PC-3 (cell line): Measurements from ENCODE around the gene CCDC187. TPM values are rescaled to one million over a fixed set of nuclear protein-coding genes. Genes with fewer than 3 reads are reported as not detected.

Experiments used
- ATAC-seq: fragments of 200-7000 bp; cut with Tn5 transposase; 2 replicates; pipeline ENCODE4 v1.9.1; 2020; ENCODE audit warnings: mild to moderate bottlenecking, moderate library complexity
- BruUV-seq: library from RNA; stranded (reverse); fragments of 400-500 nt; replicated peaks from 2 replicates; lab custom pipeline; 2021; lab: Mats Ljungman, UMichigan
- CTCF ChIA-PET: fragments of 300-600 bp; sonication (Branson Sonifier 250); formaldehyde crosslinking; loops from one replicate; lab custom pipeline; 2022; ENCODE audit warnings: antibody characterized with exemption; lab: Charles Lee
- POLR2A ChIA-PET: fragments of 300-600 bp; sonication (Branson Sonifier 250); formaldehyde crosslinking; loops from one replicate; lab custom pipeline; 2022; ENCODE audit warnings: antibody characterized with exemption; ENCODE audit not compliant: unreplicated experiment; lab: Charles Lee
- DNase-seq: peaks from one replicate; pipeline ENCODE4 v3.0.0-alpha.2; 2015
- H2AFZ ChIP-seq: fragments of 300-600 bp; sonication (generic); 2 replicates; pipeline ENCODE4 v1.6.0; 2016; ENCODE audit warnings: antibody characterized with exemption, low read length
- H3F3A ChIP-seq: fragments of 300-600 bp; sonication (generic); one replicate; pipeline ENCODE4 v1.6.0; 2017; ENCODE audit warnings: antibody characterized with exemption, low read length, control low read depth, mild to moderate bottlenecking; ENCODE audit not compliant: unreplicated experiment
- H3K27ac ChIP-seq: fragments of 300-600 bp; sonication (generic); 2 replicates; pipeline ENCODE4 v1.5.1; 2016; ENCODE audit warnings: mild to moderate bottlenecking, low read length
- H3K27me3 ChIP-seq: fragments of 300-600 bp; sonication (generic); 2 replicates; pipeline ENCODE4 v1.6.1; 2016; ENCODE audit warnings: low read length, mixed read lengths
- H3K36me3 ChIP-seq: fragments of 300-600 bp; sonication (generic); 2 replicates; pipeline ENCODE4 v1.6.1; 2016; ENCODE audit warnings: low read depth, mixed run types, low read length, mixed read lengths
- H3K4me1 ChIP-seq: fragments of 300-600 bp; sonication (generic); 2 replicates; pipeline ENCODE4 v1.5.1; 2016; ENCODE audit warnings: low read length; ENCODE audit not compliant: insufficient read depth
- H3K4me2 ChIP-seq: fragments of 300-600 bp; sonication (generic); 2 replicates; pipeline ENCODE4 v1.6.0; 2016; ENCODE audit warnings: low read length
- H3K4me3 ChIP-seq: fragments of 300-600 bp; sonication (generic); 2 replicates; pipeline ENCODE4 v1.5.1; 2016; ENCODE audit warnings: mild to moderate bottlenecking, low read length, mixed read lengths
- H3K79me2 ChIP-seq: fragments of 300-600 bp; sonication (generic); 2 replicates; pipeline ENCODE4 v1.6.1; 2017; ENCODE audit warnings: low read length, mixed read lengths
- H3K9ac ChIP-seq: fragments of 300-600 bp; sonication (generic); 2 replicates; pipeline ENCODE4 v1.6.0; 2016; ENCODE audit warnings: mild to moderate bottlenecking, low read length
- H3K9me2 ChIP-seq: fragments of 300-600 bp; sonication (generic); replicated peaks from 2 replicates; pipeline ENCODE4 v1.6.1; 2016; ENCODE audit warnings: mixed run types, low read length, mixed read lengths
- H3K9me3 ChIP-seq: fragments of 300-600 bp; sonication (generic); 2 replicates; pipeline ENCODE4 v1.6.1; 2016; ENCODE audit warnings: low read length, mixed read lengths
- H4K20me1 ChIP-seq: fragments of 300-600 bp; sonication (generic); 2 replicates; pipeline ENCODE4 v1.6.1; 2016; ENCODE audit warnings: low read length, mixed read lengths
- EZH2 ChIP-seq: fragments of 300-600 bp; sonication (generic); IDR thresholded peaks from one replicate; pipeline ENCODE4 v1.6.1; 2017; ENCODE audit warnings: antibody characterized with exemption, mild to moderate bottlenecking, low read length; ENCODE audit not compliant: unreplicated experiment
- EZH2phosphoT487 ChIP-seq: fragments of 300-600 bp; sonication (generic); IDR thresholded peaks from 2 replicates; pipeline ENCODE4 v1.6.1; 2018; ENCODE audit warnings: mild to moderate bottlenecking, antibody characterized with exemption, low read length, borderline replicate concordance
- intact Hi-C: fragments of 100-400 bp; cut with micrococcal nuclease; formaldehyde crosslinking; loops from 2 replicates; pipeline ENCODE4 v1.9.0; 2023
- total RNA-seq: library from RNA; depleted of rRNA; stranded (reverse); fragments of >200 nt; gene quantifications from 2 replicates; pipeline ENCODE4 v1.2.3, GENCODE V29; 2014
- TF ChIP-seq, protein P1 (sequence below): fragments of 300-600 bp; sonication (generic); conservative IDR thresholded peaks from 2 replicates; pipeline ENCODE4 v1.5.1; 2017; ENCODE audit warnings: antibody characterized with exemption, low read depth, mild to moderate bottlenecking, low read length

The CCDC187 gene
- total RNA-seq, 1 experiment from 2014 or later: 0.04 TPM

GRCh38 chr9:136341769-136342168, 37.9 kb upstream of the CCDC187 start:
- BruUV-seq: no TSS peak
- CTCF ChIA-PET: no interaction called here

GRCh38 chr9:136341042-136341655, 37.3 kb upstream of the CCDC187 start:
- Histone ChIP-seq H3F3A (no peaks in the 10 kb centered on the region), H3K79me2 (no peaks in the 10 kb centered on the region), H3K27me3 (no peaks in the 10 kb centered on the region), H3K4me1 (peaks cover 10% of the 10 kb centered on the region; the same call in 1 of the 2 replicates), H4K20me1 (no peaks in the 10 kb centered on the region), H3K27ac (no peak overlapping the region), H3K9me2 (no peaks in the 10 kb centered on the region), H2AFZ (no peak overlapping the region), H3K4me3 (no peak overlapping the region), H3K9me3 (no peaks in the 10 kb centered on the region), H3K36me3 (no peaks in the 10 kb centered on the region), H3K9ac (no peak overlapping the region), H3K4me2 (no peak overlapping the region)
- TF ChIP-seq EZH2: no peak
- intact Hi-C loops: no loop called here
- ATAC-seq (no peak), DNase-seq (no peak)
- ChIA-PET POLR2A (no interaction called here), CTCF (no interaction called here)
- no TSS peak for BruUV-seq

More at GRCh38 chr9:136341769-136342168, 37.9 kb upstream of the CCDC187 start:
- POLR2A ChIA-PET: no interaction called here
- DNase-seq (no peak), ATAC-seq (no peak)
- Histone ChIP-seq H3K27ac (no peak overlapping the region), H3K4me1 (peaks cover 12% of the 10 kb centered on the region; the same call in 1 of the 2 replicates), H3K4me3 (no peak overlapping the region), H3K36me3 (no peaks in the 10 kb centered on the region), H3K4me2 (no peak overlapping the region), H4K20me1 (no peaks in the 10 kb centered on the region), H3K27me3 (no peaks in the 10 kb centered on the region), H3K9me3 (no peaks in the 10 kb centered on the region), H3K9me2 (no peaks in the 10 kb centered on the region), H2AFZ (no peak overlapping the region), H3F3A (no peaks in the 10 kb centered on the region), H3K9ac (no peak overlapping the region), H3K79me2 (no peaks in the 10 kb centered on the region)
- TF ChIP-seq, protein P1, sequence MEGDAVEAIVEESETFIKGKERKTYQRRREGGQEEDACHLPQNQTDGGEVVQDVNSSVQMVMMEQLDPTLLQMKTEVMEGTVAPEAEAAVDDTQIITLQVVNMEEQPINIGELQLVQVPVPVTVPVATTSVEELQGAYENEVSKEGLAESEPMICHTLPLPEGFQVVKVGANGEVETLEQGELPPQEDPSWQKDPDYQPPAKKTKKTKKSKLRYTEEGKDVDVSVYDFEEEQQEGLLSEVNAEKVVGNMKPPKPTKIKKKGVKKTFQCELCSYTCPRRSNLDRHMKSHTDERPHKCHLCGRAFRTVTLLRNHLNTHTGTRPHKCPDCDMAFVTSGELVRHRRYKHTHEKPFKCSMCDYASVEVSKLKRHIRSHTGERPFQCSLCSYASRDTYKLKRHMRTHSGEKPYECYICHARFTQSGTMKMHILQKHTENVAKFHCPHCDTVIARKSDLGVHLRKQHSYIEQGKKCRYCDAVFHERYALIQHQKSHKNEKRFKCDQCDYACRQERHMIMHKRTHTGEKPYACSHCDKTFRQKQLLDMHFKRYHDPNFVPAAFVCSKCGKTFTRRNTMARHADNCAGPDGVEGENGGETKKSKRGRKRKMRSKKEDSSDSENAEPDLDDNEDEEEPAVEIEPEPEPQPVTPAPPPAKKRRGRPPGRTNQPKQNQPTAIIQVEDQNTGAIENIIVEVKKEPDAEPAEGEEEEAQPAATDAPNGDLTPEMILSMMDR: no peak
- no peak for TF ChIP-seq EZH2
- intact Hi-C loops: no loop called here

DNA sequence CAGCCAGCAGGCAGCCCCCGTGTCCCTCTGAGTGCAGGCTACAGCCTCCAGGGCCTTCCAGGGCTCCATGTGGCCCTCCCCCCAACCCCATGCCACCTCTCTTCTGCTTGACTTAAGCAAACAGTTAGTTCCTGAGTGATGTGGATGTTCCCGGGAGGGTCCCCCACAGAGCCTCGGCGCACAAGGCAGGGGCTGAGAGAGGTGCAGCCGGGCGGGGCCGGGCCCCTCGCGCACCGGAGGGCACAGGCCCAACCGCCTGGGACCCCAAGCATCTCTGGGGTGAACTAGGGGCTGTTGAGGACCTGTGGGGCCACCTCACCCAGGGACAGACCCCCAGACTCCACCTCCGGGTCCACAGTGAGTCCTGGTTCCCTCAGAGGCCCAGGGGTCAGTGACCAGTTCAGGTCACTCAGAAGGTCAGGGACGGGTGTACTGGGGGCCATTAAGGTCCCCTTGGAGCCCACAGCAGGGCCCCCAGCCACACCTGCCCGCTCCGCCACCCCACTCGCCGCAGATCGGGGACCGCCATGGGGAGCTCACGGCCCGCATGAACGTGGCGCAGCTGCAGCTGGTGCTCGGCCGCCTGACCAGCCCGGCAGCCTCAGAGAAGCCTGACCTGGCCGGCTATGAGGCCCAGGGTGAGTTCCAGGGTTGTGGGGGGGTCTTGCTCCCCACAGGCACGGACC, 36.6 kb upstream of the CCDC187 start:
- ATAC-seq: no peak
- CTCF ChIA-PET: no interaction called here

More for the DNA sequence above, 36.6 kb upstream of the CCDC187 start:
- no peaks in the 10 kb centered on the region for H3K9me2 ChIP-seq
- TF ChIP-seq EZH2phosphoT487 (no peak), EZH2 (no peak)
- TF ChIP-seq, protein P1: no peak
- no peaks in the 10 kb centered on the region for H3K9me3 ChIP-seq
- H3K36me3 ChIP-seq: no peaks in the 10 kb centered on the region
- DNase-seq: no peak
- H4K20me1 ChIP-seq: no peaks in the 10 kb centered on the region
- intact Hi-C loops: no loop called here
- no peak overlapping the region for H2AFZ ChIP-seq
- H3K9ac ChIP-seq: no peak overlapping the region
- no TSS peak for BruUV-seq
- no peak overlapping the region for H3K4me2 ChIP-seq
- H3K4me3 ChIP-seq: no peak overlapping the region
- no peaks in the 10 kb centered on the region for H3F3A ChIP-seq
- POLR2A ChIA-PET: no interaction called here
- H3K27ac ChIP-seq: no peak overlapping the region
- H3K79me2 ChIP-seq: no peaks in the 10 kb centered on the region
- H3K4me1 ChIP-seq: peaks cover 3% of the 10 kb centered on the region; the same call in 1 of the 2 replicates
- H3K27me3 ChIP-seq: no peaks in the 10 kb centered on the region
